Transverse colon (tissue), 3 donors: ENCODE data around the gene OVCH2.

Source experiments
- CTCF ChIP-seq, 5 experiments: fragments of 200-600 bp in 3 of 5; fragments of 450-650 bp in 2 of 5; sonication (generic) in 3 of 5; IDR thresholded peaks; 1 replicate in 2 of 5; 2 replicates in 3 of 5; pipeline ENCODE4 v1.5.1; 2016 to 2017; ENCODE audit warnings: antibody characterized with exemption in 5 of 5, inconsistent platforms in 3 of 5, mild to moderate bottlenecking in 2 of 5, moderate library complexity in 1 of 5
- EP300 ChIP-seq: sonication (generic); formaldehyde crosslinking; IDR thresholded peaks from one replicate; pipeline ENCODE4 v1.6.1; 2017; ENCODE audit warnings: antibody characterized with exemption, low read depth

GRCh38 chr11:7677071-7677470, 29.2 kb downstream of the OVCH2 start:
- TF ChIP-seq CTCF (IDR thresholded peaks at IDR 0.05) (no peak), EP300 (no peak)
